GM12891 (cell line): ENCODE measurements around the gene KCTD8.

Experiments used
- PAX5 ChIP-seq: IDR thresholded peaks from 2 replicates; pipeline ENCODE4 v1.6.1; 2011; ENCODE audit warnings: low read length, moderate library complexity, mild to moderate bottlenecking; ENCODE audit not compliant: insufficient read depth, severe bottlenecking
- POLR2A ChIP-seq: IDR thresholded peaks from 2 replicates; pipeline ENCODE4 v1.6.1; 2011; ENCODE audit warnings: low read depth, low read length, control low read depth
- POLR2AphosphoS5 ChIP-seq: IDR thresholded peaks from 2 replicates; pipeline ENCODE4 v1.6.1; 2011; ENCODE audit warnings: low read depth, low read length, control low read depth
- POU2F2 ChIP-seq: IDR thresholded peaks from 2 replicates; pipeline ENCODE4 v1.6.1; 2011; ENCODE audit warnings: low read depth, mild to moderate bottlenecking, control low read depth, low read length, moderate library complexity
- SPI1 ChIP-seq: IDR thresholded peaks from 2 replicates; pipeline ENCODE4 v1.6.1; 2011; ENCODE audit warnings: low read depth, low read length, control low read depth
- TAF1 ChIP-seq: IDR thresholded peaks from 2 replicates; pipeline ENCODE4 v1.6.1; 2011; ENCODE audit warnings: low read depth, low read length, control low read depth

DNA sequence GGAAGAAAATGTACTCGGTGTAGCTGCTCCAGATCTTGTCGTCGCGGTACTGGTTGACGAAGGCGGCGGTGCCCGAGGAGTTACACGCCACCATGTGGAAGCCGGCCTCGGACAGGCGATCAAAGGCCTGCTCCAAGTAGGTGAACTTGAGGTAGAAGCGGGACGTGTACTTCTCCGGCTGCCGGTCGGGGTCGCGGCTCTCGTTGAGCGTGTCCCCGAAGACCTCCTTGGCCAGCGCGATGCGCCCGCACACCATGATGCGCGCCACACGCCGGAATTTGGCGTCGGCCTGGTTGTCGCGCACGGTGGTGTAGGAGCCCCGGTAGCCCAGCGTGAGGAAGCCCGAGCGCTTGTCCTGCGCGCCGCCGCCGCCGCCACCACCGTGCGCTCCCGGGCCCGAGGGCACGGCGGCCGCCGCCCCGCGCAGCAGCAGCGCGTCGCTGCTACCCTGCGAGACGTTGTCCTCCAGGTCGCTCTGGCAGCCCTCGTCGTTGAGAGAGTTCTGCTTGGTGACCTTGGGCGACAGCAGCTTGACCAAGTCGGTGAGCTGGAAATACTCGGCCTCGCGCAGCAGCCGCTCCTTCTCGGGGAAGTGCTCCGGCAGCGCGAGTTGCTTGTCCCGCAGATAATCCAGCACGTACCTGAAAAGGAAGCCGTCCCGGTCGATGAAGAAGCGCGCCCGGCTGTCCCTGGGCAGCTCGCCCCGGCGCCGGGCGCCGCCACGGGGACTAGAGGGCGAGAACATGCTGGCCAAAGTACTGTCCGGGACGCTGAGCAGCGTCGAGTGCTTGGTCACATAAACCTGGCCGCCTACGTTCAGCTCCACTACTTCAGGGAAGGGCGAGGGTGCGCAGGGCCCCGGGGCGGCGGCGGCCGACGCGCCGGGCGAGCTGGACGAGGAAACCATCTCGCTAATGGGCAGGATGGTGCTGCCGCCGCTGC, 775 bp downstream of the KCTD8 start:
- TF ChIP-seq POLR2A (no peak), PAX5 (no peak), POLR2AphosphoS5 (no peak), TAF1 (no peak), SPI1 (no peak), POU2F2 (no peak)
